Measurements from ENCODE around the gene CAPS.

GRCh38 chr19:5950741-5951140 lies 36.7 kb downstream of the CAPS start:
- TF ChIP-seq CTCF (IDR thresholded peaks at IDR 0.05) (no peak), POLR2A (IDR thresholded peaks at IDR 0.05) (no peak)

Measured in thyroid gland (tissue), 4 donors.